Endothelial cell of umbilical vein (primary cell): ENCODE data around the gene CTSZ. TPM values are rescaled to one million over a fixed set of nuclear protein-coding genes. Genes with fewer than 3 reads are reported as not detected.

ENCODE experiments used
- BruUV-seq: library from RNA; stranded (reverse); fragments of 400-500 nt; replicated peaks from 2 replicates; lab custom pipeline; 2021; lab: Mats Ljungman, UMichigan
- CTCF ChIA-PET: fragments of 300-600, 350-600 bp; sonication (Branson Sonifier 250); formaldehyde crosslinking; loops from one replicate; lab custom pipeline; 2021; ENCODE audit warnings: antibody characterized with exemption, inconsistent platforms; lab: Charles Lee
- POLR2A ChIA-PET: fragments of 300-600, 350-600 bp; sonication (Branson Sonifier 250); formaldehyde crosslinking; loops from one replicate; lab custom pipeline; 2021; ENCODE audit warnings: antibody characterized with exemption, inconsistent platforms; lab: Charles Lee
- DNase-seq: peaks from one replicate; pipeline ENCODE4 v3.0.0-alpha.2; 2011; ENCODE audit warnings: low read depth, low spot score
- FAIRE-seq: peaks from 2 replicates; lab custom pipeline; 2011; peaks lifted over from hg19 to GRCh38; lab: Jason Lieb, UNC
- H2AFZ ChIP-seq: 2 replicates; pipeline ENCODE4 v1.6.0; 2012; ENCODE audit warnings: low read depth, low read length, control low read depth, inconsistent platforms
- H3K27ac ChIP-seq: 2 replicates; pipeline ENCODE4 v1.5.1; 2011; ENCODE audit warnings: low read depth, mild to moderate bottlenecking, control low read depth, low read length, moderate library complexity; ENCODE audit not compliant: insufficient read depth
- H3K27me3 ChIP-seq, 2 experiments: 2 replicates each; pipeline versions ENCODE4 v1.6.0 to v1.6.1; 2011; ENCODE audit warnings: low read length in 2 of 2, mixed read lengths in 1 of 2; ENCODE audit not compliant: control insufficient read depth in 2 of 2, insufficient read depth in 2 of 2
- H3K36me3 ChIP-seq, 2 experiments: 2 replicates in 1 of 2; 3 replicates in 1 of 2; pipeline ENCODE4 v1.5.1; 2011; ENCODE audit warnings: low read length in 2 of 2, mild to moderate bottlenecking in 1 of 2, moderate library complexity in 1 of 2; ENCODE audit not compliant: control insufficient read depth in 2 of 2, insufficient read depth in 2 of 2; ENCODE audit errors: extremely low read depth in 1 of 2
- H3K4me1 ChIP-seq: 3 replicates; pipeline ENCODE4 v1.5.1; 2011; ENCODE audit warnings: mild to moderate bottlenecking, low read length; ENCODE audit not compliant: control insufficient read depth, insufficient read depth; ENCODE audit errors: extremely low read depth
- H3K4me2 ChIP-seq: 2 replicates; pipeline ENCODE4 v1.6.1; 2011; ENCODE audit warnings: low read length, control low read depth, mixed read lengths; ENCODE audit not compliant: insufficient read depth
- H3K4me3 ChIP-seq, 3 experiments: fragments of 200-600 bp in 1 of 3; sonication (generic), shearing (Covaris generic) in 1 of 3; replicated peaks in 1 of 3; 2 replicates each; pipeline ENCODE4 v1.5.1; 2011 to 2016; ENCODE audit warnings: control low read depth in 3 of 3, low read length in 3 of 3, mild to moderate bottlenecking in 2 of 3, inconsistent platforms in 1 of 3, low read depth in 1 of 3, moderate library complexity in 1 of 3; ENCODE audit not compliant: insufficient read depth in 1 of 3
- H3K79me2 ChIP-seq: 2 replicates; pipeline ENCODE4 v1.6.0; 2012; ENCODE audit warnings: low read length, inconsistent platforms; ENCODE audit not compliant: control insufficient read depth, insufficient read depth
- H3K9ac ChIP-seq: replicated peaks from 2 replicates; pipeline ENCODE3; 2011; ENCODE audit warnings: low read length, control low read depth; ENCODE audit not compliant: insufficient read depth; ENCODE audit errors: extremely low read depth
- H3K9me1 ChIP-seq: replicated peaks from 3 replicates; pipeline ENCODE4 v1.6.0; 2011; ENCODE audit warnings: mild to moderate bottlenecking, low read length; ENCODE audit not compliant: control insufficient read depth, insufficient read depth; ENCODE audit errors: extremely low read depth
- H3K9me3 ChIP-seq: replicated peaks from 2 replicates; pipeline ENCODE4 v1.5.1; 2012; ENCODE audit warnings: low read length, inconsistent platforms; ENCODE audit not compliant: control insufficient read depth, insufficient read depth
- H4K20me1 ChIP-seq: replicated peaks from 2 replicates; pipeline ENCODE3; 2011; ENCODE audit warnings: mild to moderate bottlenecking, low read length; ENCODE audit not compliant: control insufficient read depth, insufficient read depth; ENCODE audit errors: extremely low read depth
- EZH2 ChIP-seq: IDR thresholded peaks from 2 replicates; pipeline ENCODE4 v1.6.1; 2012; ENCODE audit warnings: borderline replicate concordance, low read depth, mild to moderate bottlenecking, moderate library complexity, low read length, inconsistent platforms; ENCODE audit not compliant: severe bottlenecking
- FOS ChIP-seq: IDR thresholded peaks from 2 replicates; pipeline ENCODE4 v1.6.1; 2011; ENCODE audit warnings: mild to moderate bottlenecking, low read length, moderate library complexity, borderline replicate concordance; ENCODE audit not compliant: insufficient read depth
- GATA2 ChIP-seq: IDR thresholded peaks from 2 replicates; pipeline ENCODE4 v1.7.0; 2011; ENCODE audit warnings: low read depth, mild to moderate bottlenecking, moderate library complexity, mixed read lengths, low read length; ENCODE audit not compliant: insufficient read length, insufficient read depth
- JUN ChIP-seq: IDR thresholded peaks from 2 replicates; pipeline ENCODE4 v1.6.1; 2011; ENCODE audit warnings: borderline replicate concordance, low read depth; ENCODE audit not compliant: insufficient read length, insufficient read depth
- MYC ChIP-seq: IDR thresholded peaks from one replicate; pipeline ENCODE4 v1.6.1; 2011; ENCODE audit warnings: mild to moderate bottlenecking, low read depth, low read length
- POLR2A ChIP-seq: IDR thresholded peaks from 2 replicates; pipeline ENCODE4 v1.6.1; 2012; ENCODE audit warnings: low read depth, mild to moderate bottlenecking, control low read depth, low read length
- POLR2AphosphoS5 ChIP-seq: IDR thresholded peaks from 2 replicates; pipeline ENCODE4 v1.6.1; 2012; ENCODE audit warnings: low read depth, mild to moderate bottlenecking, control low read depth, low read length, moderate library complexity; ENCODE audit not compliant: insufficient read depth
- dilution Hi-C: fragments of 300-500 bp; cut with MboI; formaldehyde crosslinking; loops from one replicate; pipeline ENCODE4 v1.15.0; 2019; ENCODE audit warnings: low sequenced_read_pairs; ENCODE audit not compliant: extremely low pct_ligation_motif_present
- intact Hi-C: fragments of 100-400 bp; cut with micrococcal nuclease; formaldehyde crosslinking; loops from one replicate; pipeline ENCODE4 v1.10.0; 2022
- polyA plus RNA-seq, 4 experiments: library from polyadenylated mRNA; depleted of rRNA in 3 of 4; stranded (reverse) in 3 of 4; unstranded in 1 of 4; fragments of >200 nt; gene quantifications; 2 replicates each; pipeline versions ENCODE4 v1.2.1 to v1.2.3, GENCODE V29; 2011 to 2012; ENCODE audit warnings: missing spikeins in 1 of 4
- total RNA-seq: library from RNA; stranded (reverse); gene quantifications from 2 replicates; pipeline ENCODE4 v1.2.3, GENCODE V29; 2021
- TF ChIP-seq, protein P1 (sequence below): IDR thresholded peaks from 2 replicates; pipeline ENCODE4 v1.6.1; 2011; ENCODE audit not compliant: insufficient read depth, insufficient read length
- TF ChIP-seq, protein P2 (sequence below), 2 donors: IDR thresholded peaks; 1 replicate in 1 of 2; 2 replicates in 1 of 2; pipeline ENCODE4 v1.5.1; 2011; ENCODE audit warnings: low read length in 2 of 2, mild to moderate bottlenecking in 2 of 2, moderate library complexity in 2 of 2, control low read depth in 1 of 2, inconsistent platforms in 1 of 2, low read depth in 1 of 2; ENCODE audit not compliant: insufficient read depth in 1 of 2; ENCODE audit errors: extremely low read depth in 1 of 2

CTSZ gene
- total and polyA plus RNA-seq, 2 donors (not counting 3 experiments of a cell fraction or from before 2014, with no cell fraction given) = 304 to 387 TPM

DNA sequence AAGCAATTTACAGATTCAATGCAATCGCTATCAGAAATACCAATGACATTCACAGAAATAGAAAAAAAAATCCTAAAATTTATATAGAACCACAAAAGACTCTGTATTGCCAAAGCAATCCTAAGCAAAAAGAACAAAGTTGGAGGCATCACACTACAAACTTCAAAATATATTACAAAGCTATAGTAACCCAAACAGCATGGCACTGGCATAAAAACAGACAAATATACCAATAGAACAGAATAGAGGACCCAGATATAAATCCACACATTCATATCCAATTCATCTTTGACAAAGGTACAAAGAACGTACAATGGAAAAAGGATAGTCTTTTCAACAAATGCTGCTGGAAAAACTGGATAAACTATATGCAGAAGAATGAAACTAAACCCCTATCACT lies 37.6 kb downstream of the CTSZ start:
- H3K36me3 ChIP-seq = no peaks in the 10 kb centered on the region
- no peak overlapping the region for H3K9ac ChIP-seq
- ChIA-PET POLR2A (no interaction called here), CTCF (interaction anchor here (0.9 kb wide), 1 partner anchor 111 kb away, joined by 3 read pairs; no protein-coding TSS in a partner anchor)
- no peaks in the 10 kb centered on the region for H3K79me2 ChIP-seq
- TF ChIP-seq EZH2 (no peak), POLR2AphosphoS5 (no peak), POLR2A (no peak), JUN (no peak), GATA2 (no peak), MYC (no peak), FOS (no peak)
- TF ChIP-seq, protein P1, sequence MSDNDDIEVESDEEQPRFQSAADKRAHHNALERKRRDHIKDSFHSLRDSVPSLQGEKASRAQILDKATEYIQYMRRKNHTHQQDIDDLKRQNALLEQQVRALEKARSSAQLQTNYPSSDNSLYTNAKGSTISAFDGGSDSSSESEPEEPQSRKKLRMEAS = no peak
- TF ChIP-seq, protein P2, sequence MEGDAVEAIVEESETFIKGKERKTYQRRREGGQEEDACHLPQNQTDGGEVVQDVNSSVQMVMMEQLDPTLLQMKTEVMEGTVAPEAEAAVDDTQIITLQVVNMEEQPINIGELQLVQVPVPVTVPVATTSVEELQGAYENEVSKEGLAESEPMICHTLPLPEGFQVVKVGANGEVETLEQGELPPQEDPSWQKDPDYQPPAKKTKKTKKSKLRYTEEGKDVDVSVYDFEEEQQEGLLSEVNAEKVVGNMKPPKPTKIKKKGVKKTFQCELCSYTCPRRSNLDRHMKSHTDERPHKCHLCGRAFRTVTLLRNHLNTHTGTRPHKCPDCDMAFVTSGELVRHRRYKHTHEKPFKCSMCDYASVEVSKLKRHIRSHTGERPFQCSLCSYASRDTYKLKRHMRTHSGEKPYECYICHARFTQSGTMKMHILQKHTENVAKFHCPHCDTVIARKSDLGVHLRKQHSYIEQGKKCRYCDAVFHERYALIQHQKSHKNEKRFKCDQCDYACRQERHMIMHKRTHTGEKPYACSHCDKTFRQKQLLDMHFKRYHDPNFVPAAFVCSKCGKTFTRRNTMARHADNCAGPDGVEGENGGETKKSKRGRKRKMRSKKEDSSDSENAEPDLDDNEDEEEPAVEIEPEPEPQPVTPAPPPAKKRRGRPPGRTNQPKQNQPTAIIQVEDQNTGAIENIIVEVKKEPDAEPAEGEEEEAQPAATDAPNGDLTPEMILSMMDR (IDR thresholded peaks at IDR 0.05; ENCODE audit: extremely low read depth in 1 of 2, insufficient read depth in 1 of 2, low read depth in 1 of 2, low read length in 2 of 2) = no peak
- H3K4me3 ChIP-seq = no peak overlapping the region
- H3K27ac ChIP-seq = no peak overlapping the region
- no peaks in the 10 kb centered on the region for H3K9me1 ChIP-seq
- no peaks in the 10 kb centered on the region for H4K20me1 ChIP-seq
- dilution Hi-C loops (no loop called here), intact Hi-C loops (no loop called here)
- H3K27me3 ChIP-seq = peaks cover 0 to 2% of the 10 kb centered on the region in 2 experiments
- BruUV-seq = no TSS peak
- no peak overlapping the region for H2AFZ ChIP-seq
- H3K4me2 ChIP-seq = no peak overlapping the region
- no peaks in the 10 kb centered on the region for H3K9me3 ChIP-seq
- no peaks in the 10 kb centered on the region for H3K4me1 ChIP-seq
- FAIRE-seq = no peak
- DNase-seq = no peak
